Endothelial cell of umbilical vein (primary cell): Measurements from ENCODE around the gene LAMA5. TPM values are rescaled to one million over a fixed set of nuclear protein-coding genes. Genes with fewer than 3 reads are reported as not detected.

ENCODE experiments used
- BruUV-seq: library from RNA; stranded (reverse); fragments of 400-500 nt; replicated peaks from 2 replicates; lab custom pipeline; 2021; lab: Mats Ljungman, UMichigan
- CTCF ChIA-PET: fragments of 300-600, 350-600 bp; sonication (Branson Sonifier 250); formaldehyde crosslinking; loops from one replicate; lab custom pipeline; 2021; ENCODE audit warnings: antibody characterized with exemption, inconsistent platforms; lab: Charles Lee
- POLR2A ChIA-PET: fragments of 300-600, 350-600 bp; sonication (Branson Sonifier 250); formaldehyde crosslinking; loops from one replicate; lab custom pipeline; 2021; ENCODE audit warnings: antibody characterized with exemption, inconsistent platforms; lab: Charles Lee
- DNase-seq: peaks from one replicate; pipeline ENCODE4 v3.0.0-alpha.2; 2011; ENCODE audit warnings: low read depth, low spot score
- FAIRE-seq: peaks from 2 replicates; lab custom pipeline; 2011; peaks lifted over from hg19 to GRCh38; lab: Jason Lieb, UNC
- H2AFZ ChIP-seq: 2 replicates; pipeline ENCODE4 v1.6.0; 2012; ENCODE audit warnings: low read depth, low read length, control low read depth, inconsistent platforms
- H3K27ac ChIP-seq: 2 replicates; pipeline ENCODE4 v1.5.1; 2011; ENCODE audit warnings: low read depth, mild to moderate bottlenecking, control low read depth, low read length, moderate library complexity; ENCODE audit not compliant: insufficient read depth
- H3K27me3 ChIP-seq, 2 experiments: 2 replicates each; pipeline versions ENCODE4 v1.6.0 to v1.6.1; 2011; ENCODE audit warnings: low read length in 2 of 2, mixed read lengths in 1 of 2; ENCODE audit not compliant: control insufficient read depth in 2 of 2, insufficient read depth in 2 of 2
- H3K36me3 ChIP-seq, 2 experiments: 2 replicates in 1 of 2; 3 replicates in 1 of 2; pipeline ENCODE4 v1.5.1; 2011; ENCODE audit warnings: low read length in 2 of 2, mild to moderate bottlenecking in 1 of 2, moderate library complexity in 1 of 2; ENCODE audit not compliant: control insufficient read depth in 2 of 2, insufficient read depth in 2 of 2; ENCODE audit errors: extremely low read depth in 1 of 2
- H3K4me1 ChIP-seq: 3 replicates; pipeline ENCODE4 v1.5.1; 2011; ENCODE audit warnings: mild to moderate bottlenecking, low read length; ENCODE audit not compliant: control insufficient read depth, insufficient read depth; ENCODE audit errors: extremely low read depth
- H3K4me2 ChIP-seq: 2 replicates; pipeline ENCODE4 v1.6.1; 2011; ENCODE audit warnings: low read length, control low read depth, mixed read lengths; ENCODE audit not compliant: insufficient read depth
- H3K4me3 ChIP-seq, 3 experiments: fragments of 200-600 bp in 1 of 3; sonication (generic), shearing (Covaris generic) in 1 of 3; replicated peaks in 1 of 3; 2 replicates each; pipeline ENCODE4 v1.5.1; 2011 to 2016; ENCODE audit warnings: control low read depth in 3 of 3, low read length in 3 of 3, mild to moderate bottlenecking in 2 of 3, inconsistent platforms in 1 of 3, low read depth in 1 of 3, moderate library complexity in 1 of 3; ENCODE audit not compliant: insufficient read depth in 1 of 3
- H3K79me2 ChIP-seq: 2 replicates; pipeline ENCODE4 v1.6.0; 2012; ENCODE audit warnings: low read length, inconsistent platforms; ENCODE audit not compliant: control insufficient read depth, insufficient read depth
- H3K9ac ChIP-seq: replicated peaks from 2 replicates; pipeline ENCODE3; 2011; ENCODE audit warnings: low read length, control low read depth; ENCODE audit not compliant: insufficient read depth; ENCODE audit errors: extremely low read depth
- H3K9me1 ChIP-seq: replicated peaks from 3 replicates; pipeline ENCODE4 v1.6.0; 2011; ENCODE audit warnings: mild to moderate bottlenecking, low read length; ENCODE audit not compliant: control insufficient read depth, insufficient read depth; ENCODE audit errors: extremely low read depth
- H3K9me3 ChIP-seq: replicated peaks from 2 replicates; pipeline ENCODE4 v1.5.1; 2012; ENCODE audit warnings: low read length, inconsistent platforms; ENCODE audit not compliant: control insufficient read depth, insufficient read depth
- H4K20me1 ChIP-seq: replicated peaks from 2 replicates; pipeline ENCODE3; 2011; ENCODE audit warnings: mild to moderate bottlenecking, low read length; ENCODE audit not compliant: control insufficient read depth, insufficient read depth; ENCODE audit errors: extremely low read depth
- CTCF ChIP-seq, 2 donors: IDR thresholded peaks; 1 replicate in 1 of 2; 2 replicates in 1 of 2; pipeline ENCODE4 v1.5.1; 2011; ENCODE audit warnings: low read length in 2 of 2, mild to moderate bottlenecking in 2 of 2, moderate library complexity in 2 of 2, control low read depth in 1 of 2, inconsistent platforms in 1 of 2, low read depth in 1 of 2; ENCODE audit not compliant: insufficient read depth in 1 of 2; ENCODE audit errors: extremely low read depth in 1 of 2
- EZH2 ChIP-seq: IDR thresholded peaks from 2 replicates; pipeline ENCODE4 v1.6.1; 2012; ENCODE audit warnings: borderline replicate concordance, low read depth, mild to moderate bottlenecking, moderate library complexity, low read length, inconsistent platforms; ENCODE audit not compliant: severe bottlenecking
- FOS ChIP-seq: IDR thresholded peaks from 2 replicates; pipeline ENCODE4 v1.6.1; 2011; ENCODE audit warnings: mild to moderate bottlenecking, low read length, moderate library complexity, borderline replicate concordance; ENCODE audit not compliant: insufficient read depth
- GATA2 ChIP-seq: IDR thresholded peaks from 2 replicates; pipeline ENCODE4 v1.7.0; 2011; ENCODE audit warnings: low read depth, mild to moderate bottlenecking, moderate library complexity, mixed read lengths, low read length; ENCODE audit not compliant: insufficient read length, insufficient read depth
- JUN ChIP-seq: IDR thresholded peaks from 2 replicates; pipeline ENCODE4 v1.6.1; 2011; ENCODE audit warnings: borderline replicate concordance, low read depth; ENCODE audit not compliant: insufficient read length, insufficient read depth
- MAX ChIP-seq: IDR thresholded peaks from 2 replicates; pipeline ENCODE4 v1.6.1; 2011; ENCODE audit not compliant: insufficient read depth, insufficient read length
- MYC ChIP-seq: IDR thresholded peaks from one replicate; pipeline ENCODE4 v1.6.1; 2011; ENCODE audit warnings: mild to moderate bottlenecking, low read depth, low read length
- dilution Hi-C: fragments of 300-500 bp; cut with MboI; formaldehyde crosslinking; loops from one replicate; pipeline ENCODE4 v1.15.0; 2019; ENCODE audit warnings: low sequenced_read_pairs; ENCODE audit not compliant: extremely low pct_ligation_motif_present
- intact Hi-C: fragments of 100-400 bp; cut with micrococcal nuclease; formaldehyde crosslinking; loops from one replicate; pipeline ENCODE4 v1.10.0; 2022
- polyA plus RNA-seq, 4 experiments: library from polyadenylated mRNA; depleted of rRNA in 3 of 4; stranded (reverse) in 3 of 4; unstranded in 1 of 4; fragments of >200 nt; gene quantifications; 2 replicates each; pipeline versions ENCODE4 v1.2.1 to v1.2.3, GENCODE V29; 2011 to 2012; ENCODE audit warnings: missing spikeins in 1 of 4
- total RNA-seq: library from RNA; stranded (reverse); gene quantifications from 2 replicates; pipeline ENCODE4 v1.2.3, GENCODE V29; 2021

Gene LAMA5
- total and polyA plus RNA-seq, 2 donors (not counting 3 experiments of a cell fraction or from before 2014, with no cell fraction given): 24.0 to 145 TPM

GRCh38 chr20:62321521-62321948 is 45.6 kb downstream of the LAMA5 start:
- intact Hi-C loops (loop anchor here (5.0 kb wide), 1 partner anchor 36 kb away; no protein-coding TSS in a partner anchor), dilution Hi-C loops (no loop called here)
- TF ChIP-seq JUN: no peak
- TF ChIP-seq GATA2: no peak
- no peak for TF ChIP-seq CTCF (IDR thresholded peaks at IDR 0.05; ENCODE audit: extremely low read depth in 1 of 2, insufficient read depth in 1 of 2, low read depth in 1 of 2, low read length in 2 of 2)
- no peak for TF ChIP-seq MYC
- TF ChIP-seq EZH2: no peak
- TF ChIP-seq FOS: no peak
- no peak for TF ChIP-seq MAX
- CTCF ChIA-PET: no interaction called here
- no peak overlapping the region for H2AFZ ChIP-seq
- peaks cover 18 to 37% of the 10 kb centered on the region in 2 experiments for H3K36me3 ChIP-seq
- H4K20me1 ChIP-seq: no peaks in the 10 kb centered on the region
- DNase-seq (no peak), FAIRE-seq (no peak)
- no peaks in the 10 kb centered on the region for H3K27me3 ChIP-seq
- H3K79me2 ChIP-seq: peaks cover 4% of the 10 kb centered on the region
- H3K4me1 ChIP-seq: no peaks in the 10 kb centered on the region
- no peak overlapping the region for H3K4me2 ChIP-seq
- H3K9ac ChIP-seq: no peak overlapping the region
- no peaks in the 10 kb centered on the region for H3K9me1 ChIP-seq
- H3K27ac ChIP-seq: no peak overlapping the region
- no TSS peak for BruUV-seq
- POLR2A ChIA-PET: no interaction called here
- H3K9me3 ChIP-seq: no peaks in the 10 kb centered on the region
- H3K4me3 ChIP-seq: no peak overlapping the region
